HG02885 (cell line): ENCODE results near the gene LRRC9.

Experiments used
- ATAC-seq: cut with Tn5 transposase; IDR thresholded peaks from one replicate; pipeline ENCODE4 v1.9.1; 2021; ENCODE audit warnings: mild to moderate bottlenecking; ENCODE audit not compliant: unreplicated experiment, poor library complexity

LRRC9 gene

GRCh38 chr14:60101786-60102185 lies 181.8 kb downstream of the LRRC9 start:
- ATAC-seq, result no peak

DNA sequence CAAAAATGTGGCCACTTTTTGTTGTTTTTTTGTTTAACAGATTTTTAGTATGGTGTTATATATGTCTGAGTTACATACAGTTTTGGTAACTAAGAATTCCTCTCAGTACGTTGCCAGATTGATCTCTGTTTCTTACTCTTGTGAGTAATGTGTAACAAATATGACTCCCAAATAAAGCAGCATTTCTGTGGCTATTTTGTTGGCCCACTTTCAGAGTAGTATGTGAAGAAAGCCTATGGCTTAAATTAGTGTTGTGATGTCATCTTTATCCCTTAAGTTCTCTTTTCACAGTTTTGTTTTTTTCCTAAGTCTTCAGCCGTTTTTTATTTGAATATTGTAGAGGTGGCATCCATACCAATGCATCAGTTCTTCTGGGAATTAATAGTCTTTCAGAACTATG lies 182.4 kb downstream of the LRRC9 start:
- ATAC-seq, result no peak

DNA sequence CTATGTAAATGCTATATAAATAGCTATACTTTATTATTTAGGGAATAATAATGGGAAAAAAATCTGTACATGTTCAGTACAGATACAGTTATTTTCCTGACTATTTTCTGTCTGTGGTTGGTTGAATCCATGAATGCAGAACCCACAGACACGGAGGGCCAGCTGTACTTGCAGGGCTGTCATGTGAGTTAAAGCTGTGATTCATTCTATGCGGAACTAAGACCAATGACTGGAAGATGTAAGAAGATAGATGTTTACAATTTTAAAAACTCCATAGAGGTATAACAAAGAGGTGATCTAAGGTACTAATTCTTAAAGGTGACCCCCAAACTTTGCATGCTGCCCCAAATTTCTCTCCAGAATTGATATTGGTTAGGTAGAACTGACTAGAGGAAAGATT lies 186.4 kb downstream of the LRRC9 start:
- ATAC-seq, result no peak

DNA sequence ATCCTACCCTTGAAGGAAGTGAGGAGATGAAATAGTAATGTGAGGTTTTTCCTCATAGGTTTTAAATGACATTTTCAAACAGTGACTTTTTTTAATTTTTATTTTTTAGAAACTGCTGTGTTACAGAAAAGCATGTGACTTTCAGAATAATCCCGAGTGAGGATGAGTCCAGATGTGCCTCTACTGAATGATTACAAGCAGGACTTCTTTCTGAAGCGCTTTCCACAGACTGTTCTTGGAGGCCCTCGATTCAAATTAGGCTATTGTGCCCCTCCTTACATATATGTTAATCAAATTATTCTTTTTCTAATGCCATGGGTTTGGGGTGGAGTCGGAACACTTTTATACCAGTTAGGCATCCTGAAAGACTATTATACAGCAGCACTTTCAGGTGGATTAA lies 187.5 kb downstream of the LRRC9 start:
- no peak for ATAC-seq

- ATAC-seq, result no peak
Measured at GRCh38 chr14:60111732-60112131, 191.8 kb downstream of the LRRC9 start.
